Ecto neural progenitor cell (in vitro differentiated cells): ENCODE measurements around the gene TMEM106C.
"Not testable (repeated sequence)": the region's sequence is repeated elsewhere in the genome, so short reads cannot be mapped to it uniquely, and the experiment has no call there.

Experiments used
- DNase-seq: peaks from one replicate; pipeline ENCODE4 v3.0.0-alpha.2; 2018; ENCODE audit warnings: low spot score

Gene TMEM106C

DNA sequence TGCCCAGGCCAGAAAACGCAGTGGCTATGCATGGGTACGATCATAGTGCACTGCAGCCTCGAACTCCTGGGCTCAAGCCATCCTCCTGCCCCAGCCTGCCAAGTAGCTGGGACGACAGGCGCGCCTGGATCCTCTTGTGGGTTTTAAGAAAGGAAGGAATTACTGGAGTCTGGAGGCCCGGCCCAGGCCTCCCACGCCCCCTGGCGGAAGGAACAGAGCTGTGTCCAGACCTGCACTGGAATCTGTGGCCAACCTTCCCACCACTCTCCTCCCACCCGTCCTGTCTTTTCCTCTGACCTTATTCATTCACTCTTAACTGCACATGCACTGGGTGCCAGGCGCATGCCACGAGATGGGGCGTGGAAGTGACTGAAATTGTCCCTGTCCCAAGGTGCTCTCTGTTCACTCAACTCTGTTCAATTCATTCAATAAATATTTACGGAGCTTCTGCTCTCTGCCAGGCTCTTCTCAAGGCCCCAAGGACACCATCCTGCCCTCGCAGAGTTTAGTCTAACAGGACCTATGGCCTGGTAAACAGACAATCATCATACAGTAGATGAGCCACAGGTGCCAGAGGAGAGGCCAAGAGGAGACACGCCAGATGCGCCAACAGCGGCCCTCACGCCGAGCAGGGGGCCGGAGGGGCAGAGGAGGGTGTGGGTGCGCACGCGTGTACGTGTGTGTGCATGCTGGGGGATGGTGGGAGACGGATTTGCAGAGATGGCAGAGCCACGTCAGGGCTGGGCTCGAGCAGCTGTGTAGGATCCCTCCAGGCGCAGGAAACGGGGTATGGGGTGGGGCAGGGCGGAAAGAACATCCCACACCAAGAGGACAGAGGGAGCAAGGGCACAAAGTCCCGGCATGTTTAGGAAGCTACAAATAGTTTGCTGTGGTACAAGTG, 13.7 kb upstream of the TMEM106C start:
- peak; percentile 92 for DNase-seq

- no peak for DNase-seq
Measured at GRCh38 chr12:47950856-47951468, 12.4 kb upstream of the TMEM106C start.

GRCh38 chr12:47954058-47954457, 9.3 kb upstream of the TMEM106C start:
- no peak for DNase-seq

DNA sequence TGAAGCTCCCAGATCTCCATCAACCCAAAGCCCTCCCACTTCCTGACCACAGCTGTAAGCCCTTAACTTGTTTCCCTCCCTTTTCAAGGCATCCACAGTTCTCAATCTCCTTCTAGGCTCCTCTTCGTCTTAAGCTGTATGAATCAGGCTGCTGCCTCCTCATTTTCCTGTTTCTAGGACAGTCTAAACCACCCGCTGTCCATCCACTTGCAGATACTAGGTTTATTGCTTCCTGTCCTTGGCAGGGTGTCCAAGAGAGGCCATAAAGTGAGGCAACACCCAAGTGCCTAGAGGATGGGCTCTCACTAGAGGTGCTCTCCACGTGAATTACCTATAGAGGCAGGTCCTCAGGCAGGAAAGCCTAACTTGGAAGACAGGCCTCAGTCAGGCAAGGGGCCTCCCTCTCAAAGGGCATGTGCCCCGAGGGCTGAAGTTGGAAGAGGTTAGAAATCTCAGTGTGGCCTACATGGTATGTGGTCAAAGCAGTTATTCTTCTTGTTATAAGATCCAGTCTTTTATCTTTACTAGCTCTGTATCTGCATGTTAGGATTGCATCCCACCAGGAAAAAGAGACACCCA, 8.8 kb upstream of the TMEM106C start:
- no peak for DNase-seq

DNA sequence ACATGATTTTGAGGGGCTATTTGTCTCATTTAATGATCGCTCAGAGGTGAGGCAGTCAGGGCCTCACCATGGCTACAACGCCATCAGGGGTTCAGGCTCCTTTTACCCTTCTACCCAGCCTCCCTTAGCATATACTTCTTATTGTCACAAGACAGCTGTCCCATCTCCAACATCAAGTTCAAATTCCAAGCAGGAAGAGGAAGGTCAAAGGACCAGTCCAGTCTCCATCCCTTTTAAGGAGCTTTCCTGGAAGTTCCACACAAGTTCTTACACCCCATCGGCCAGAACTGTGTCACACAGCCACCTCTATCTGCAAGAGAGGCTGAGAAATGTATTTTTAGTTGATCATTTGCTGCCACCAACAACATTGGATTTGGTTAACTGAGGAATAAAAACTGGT, 8.3 kb upstream of the TMEM106C start:
- DNase-seq, result no peak

DNA sequence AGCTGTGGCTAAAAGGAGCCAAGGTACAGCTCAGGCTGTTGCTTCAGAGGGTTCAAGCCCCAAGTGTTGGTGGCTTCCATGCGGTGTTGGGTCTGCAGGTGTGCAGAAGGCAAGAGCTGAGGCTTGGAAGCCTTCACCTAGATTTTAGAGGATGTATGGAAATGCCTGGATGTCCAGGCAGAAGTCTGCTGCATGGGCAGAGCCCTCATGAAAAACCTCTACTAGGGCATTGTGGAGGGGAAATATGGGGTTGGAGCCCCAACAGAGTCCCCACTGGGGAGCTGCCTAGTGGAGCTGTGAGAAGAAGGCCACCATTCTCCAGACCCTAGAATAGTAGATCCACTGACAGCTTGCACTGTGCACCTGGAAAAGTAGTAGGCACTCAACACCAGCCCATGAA, 5.7 kb upstream of the TMEM106C start:
- DNase-seq, result not testable (repeated sequence)

- DNase-seq, result no peak
Measured at GRCh38 chr12:47962198-47962597, 1.2 kb upstream of the TMEM106C start.

GRCh38 chr12:47964106-47964728, 821 bp downstream of the TMEM106C start:
- peak; percentile 70 for DNase-seq

DNA sequence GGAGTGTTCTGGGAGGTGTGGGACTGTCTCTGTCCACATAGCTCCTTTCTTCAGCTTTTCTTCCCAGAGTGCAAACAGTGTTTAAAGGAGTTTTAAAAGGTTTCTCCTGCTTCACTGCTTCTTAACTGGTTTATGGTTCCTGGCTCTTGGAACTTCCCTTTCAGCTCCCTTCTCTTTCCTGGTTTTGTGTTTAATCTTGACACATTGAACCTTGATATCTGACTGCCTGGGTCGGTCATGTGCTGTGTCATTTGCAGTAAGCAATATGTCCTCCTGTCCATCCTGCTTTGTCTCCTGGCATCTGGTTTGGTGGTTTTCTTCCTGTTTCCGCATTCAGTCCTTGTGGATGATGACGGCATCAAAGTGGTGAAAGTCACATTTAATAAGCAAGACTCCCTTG, 2.2 kb downstream of the TMEM106C start:
- DNase-seq, result no peak

GRCh38 chr12:47967461-47968321, 4.3 kb downstream of the TMEM106C start:
- no peak for DNase-seq

DNA sequence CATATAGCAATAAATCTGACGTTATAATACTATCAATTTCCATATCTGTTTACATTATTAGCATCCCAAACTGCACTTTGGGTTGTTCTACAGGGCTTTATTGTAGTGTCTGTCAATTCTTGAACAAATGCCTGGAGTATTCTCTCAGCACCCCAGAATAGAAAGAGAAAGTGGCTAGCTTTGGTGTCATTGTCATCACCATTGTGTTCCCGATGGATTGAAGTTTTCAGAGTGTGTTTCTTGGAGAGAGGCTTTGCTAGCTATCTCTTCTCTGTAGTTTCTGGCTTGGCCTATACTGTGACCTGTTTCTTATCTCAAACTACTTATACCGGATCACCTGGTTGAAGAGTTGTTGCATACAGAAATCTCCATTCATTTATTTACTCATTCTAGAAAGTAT, 6.4 kb downstream of the TMEM106C start:
- DNase-seq, result no peak

- DNase-seq, result no peak
Measured at GRCh38 chr12:47970843-47971242, 7.4 kb downstream of the TMEM106C start.

DNA sequence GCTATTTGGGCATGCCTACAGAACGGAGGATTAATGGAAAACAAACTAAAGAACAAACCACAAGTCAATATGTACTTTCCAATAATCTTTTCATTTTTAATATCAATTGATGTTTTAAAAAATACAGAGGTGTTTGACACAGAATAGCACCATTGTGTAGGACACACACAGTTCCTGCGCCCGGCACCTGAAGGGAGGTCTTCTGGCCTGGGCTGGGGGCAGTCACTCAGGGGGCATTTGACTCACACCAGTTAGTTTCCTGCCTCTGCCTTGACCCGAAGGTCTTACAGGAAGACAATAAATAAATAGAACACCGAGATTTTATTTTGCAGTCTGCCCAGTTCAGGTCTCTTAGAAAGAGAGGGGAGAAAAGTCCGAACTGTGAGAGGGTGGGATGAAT, 9.5 kb downstream of the TMEM106C start:
- DNase-seq, result no peak

DNA sequence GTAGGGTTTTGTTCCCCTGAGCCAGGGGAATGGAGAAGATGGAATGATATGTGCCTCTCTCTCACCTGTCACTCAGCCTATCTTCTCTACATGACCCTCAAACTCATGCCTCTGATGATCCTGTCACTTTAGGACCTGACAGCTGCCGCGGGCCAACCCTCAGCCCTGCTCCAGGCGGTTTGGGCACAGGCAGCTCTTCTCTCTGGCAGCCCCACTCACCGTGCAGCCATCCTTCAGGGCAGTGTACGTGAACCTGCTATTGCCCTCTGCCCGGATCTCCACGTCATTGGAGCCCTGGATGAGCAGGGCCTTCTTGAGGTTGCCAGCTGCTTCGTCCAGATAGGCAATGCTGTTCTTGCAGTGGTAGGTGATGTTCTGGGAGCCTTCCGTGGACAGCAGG, 10.5 kb downstream of the TMEM106C start:
- no peak for DNase-seq

- no peak for DNase-seq
Measured at GRCh38 chr12:47975036-47975620, 11.7 kb downstream of the TMEM106C start.

DNA sequence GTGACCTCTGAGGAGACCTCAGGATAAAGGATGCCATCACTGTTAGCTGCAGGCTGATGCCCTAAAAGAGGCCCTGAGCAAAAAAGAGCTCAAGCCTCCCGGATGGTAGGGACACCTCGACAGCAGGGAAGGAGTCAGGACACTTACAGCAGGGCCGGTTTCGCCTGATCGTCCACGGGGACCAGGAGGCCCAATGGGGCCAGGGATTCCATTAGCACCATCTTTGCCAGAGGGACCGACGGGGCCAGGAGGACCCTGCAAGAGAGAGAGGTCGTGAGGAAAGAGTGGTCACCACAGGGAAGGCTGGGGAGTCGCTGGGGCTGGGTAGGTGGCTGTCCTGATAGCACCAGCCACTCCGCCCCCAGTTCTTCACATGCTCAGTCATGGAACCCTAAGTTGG, 12.4 kb downstream of the TMEM106C start:
- DNase-seq, result no peak

- DNase-seq, result no peak
Measured at GRCh38 chr12:47977046-47977771, 13.8 kb downstream of the TMEM106C start.

GRCh38 chr12:47977772-47978597, 14.6 kb downstream of the TMEM106C start:
- DNase-seq, result no peak

GRCh38 chr12:47978598-47978873, 15.1 kb downstream of the TMEM106C start:
- DNase-seq, result no peak

- DNase-seq, result no peak
Measured at GRCh38 chr12:47979166-47979565, 15.8 kb downstream of the TMEM106C start.
